Activated CD4-positive, alpha-beta T cell treated with anti-CD3 and anti-CD28 coated beads for 1 hour (primary cell): Measurements from ENCODE around the gene MCF2L.

Experiments used
- DNase-seq: peaks from one replicate; pipeline ENCODE4 v3.0.0-alpha.2; 2020

Gene MCF2L

GRCh38 chr13:112963641-112964040 lies 5.4 kb upstream of the MCF2L start:
- no peak for DNase-seq

- DNase-seq, result no peak
Observed at GRCh38 chr13:112964971-112965492, 4.0 kb upstream of the MCF2L start.

- DNase-seq, result no peak
Observed at GRCh38 chr13:112965573-112966115, 3.4 kb upstream of the MCF2L start.

GRCh38 chr13:112966776-112967175 lies 2.2 kb upstream of the MCF2L start:
- no peak for DNase-seq

GRCh38 chr13:112967686-112968379 lies 1.2 kb upstream of the MCF2L start:
- no peak for DNase-seq

- peak; percentile 22 for DNase-seq
Observed at GRCh38 chr13:112968380-112968909, 569 bp upstream of the MCF2L start.

GRCh38 chr13:112969692-112970338 lies 801 bp downstream of the MCF2L start:
- DNase-seq, result no peak

GRCh38 chr13:112970552-112971287 lies 1.7 kb downstream of the MCF2L start:
- DNase-seq, result no peak

- no peak for DNase-seq
Observed at GRCh38 chr13:112971288-112971643, 2.3 kb downstream of the MCF2L start.

- no peak for DNase-seq
Observed at GRCh38 chr13:112972258-112972657, 3.2 kb downstream of the MCF2L start.

- DNase-seq, result no peak
Observed at GRCh38 chr13:112972867-112973576, 4.0 kb downstream of the MCF2L start.

GRCh38 chr13:112973577-112973951 lies 4.5 kb downstream of the MCF2L start:
- DNase-seq, result no peak

- no peak for DNase-seq
Observed at GRCh38 chr13:112974125-112974524, 5.1 kb downstream of the MCF2L start.

- no peak for DNase-seq
Observed at GRCh38 chr13:112974671-112975070, 5.7 kb downstream of the MCF2L start.

- DNase-seq, result no peak
Observed at GRCh38 chr13:112975401-112975939, 6.5 kb downstream of the MCF2L start.

- no peak for DNase-seq
Observed at GRCh38 chr13:112976526-112976925, 7.5 kb downstream of the MCF2L start.

- DNase-seq, result no peak
Observed at GRCh38 chr13:112977091-112977490, 8.1 kb downstream of the MCF2L start.

GRCh38 chr13:112977525-112977924 lies 8.5 kb downstream of the MCF2L start:
- DNase-seq, result no peak

- no peak for DNase-seq
Observed at GRCh38 chr13:112978561-112979405, 9.8 kb downstream of the MCF2L start.

- DNase-seq, result no peak
Observed at GRCh38 chr13:112979406-112979902, 10.4 kb downstream of the MCF2L start.

GRCh38 chr13:112980434-112980833 lies 11.4 kb downstream of the MCF2L start:
- DNase-seq, result no peak
